ENCODE results near the gene YWHAH.
"Not testable (repeated sequence)": the region's sequence is repeated elsewhere in the genome, so short reads cannot be mapped to it uniquely, and the experiment has no call there.

Gene YWHAH

GRCh38 chr22:31951194-31952093, 7.1 kb downstream of the YWHAH start:
- no peak for DNase-seq (ENCODE audit: low read depth)

GRCh38 chr22:31952094-31952401, 7.7 kb downstream of the YWHAH start:
- DNase-seq (ENCODE audit: low read depth): no peak

- no peak for DNase-seq (ENCODE audit: low read depth)
These were observed 8.1 kb downstream of the YWHAH start for GRCh38 chr22:31952472-31952871.

DNA sequence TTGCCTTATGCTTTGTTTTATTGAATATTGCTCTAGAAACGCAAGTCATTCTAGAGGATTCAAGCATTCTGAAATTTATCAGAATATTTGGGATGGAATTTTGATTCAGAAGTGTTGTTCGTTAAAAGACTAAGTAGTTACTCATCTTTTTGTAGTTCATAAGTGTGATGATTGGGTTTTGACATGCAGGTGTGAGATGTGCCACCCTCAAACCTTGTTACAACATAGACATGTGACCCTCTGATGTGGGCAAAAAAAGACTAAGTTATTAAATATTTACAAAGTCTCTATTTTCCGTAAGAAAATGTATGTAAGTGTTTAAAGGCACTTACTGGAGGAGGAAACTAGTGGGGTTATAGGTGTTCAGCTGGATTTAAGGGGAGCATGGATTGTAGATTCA, 8.9 kb downstream of the YWHAH start:
- DNase-seq (ENCODE audit: low read depth): no peak

GRCh38 chr22:31954535-31955523, 10.5 kb downstream of the YWHAH start:
- no peak for DNase-seq (ENCODE audit: low read depth)

GRCh38 chr22:31956360-31956759, 12.0 kb downstream of the YWHAH start:
- DNase-seq (ENCODE audit: low read depth): no peak

GRCh38 chr22:31957970-31958594, 13.7 kb downstream of the YWHAH start:
- DNase-seq (ENCODE audit: low read depth): no peak

DNA sequence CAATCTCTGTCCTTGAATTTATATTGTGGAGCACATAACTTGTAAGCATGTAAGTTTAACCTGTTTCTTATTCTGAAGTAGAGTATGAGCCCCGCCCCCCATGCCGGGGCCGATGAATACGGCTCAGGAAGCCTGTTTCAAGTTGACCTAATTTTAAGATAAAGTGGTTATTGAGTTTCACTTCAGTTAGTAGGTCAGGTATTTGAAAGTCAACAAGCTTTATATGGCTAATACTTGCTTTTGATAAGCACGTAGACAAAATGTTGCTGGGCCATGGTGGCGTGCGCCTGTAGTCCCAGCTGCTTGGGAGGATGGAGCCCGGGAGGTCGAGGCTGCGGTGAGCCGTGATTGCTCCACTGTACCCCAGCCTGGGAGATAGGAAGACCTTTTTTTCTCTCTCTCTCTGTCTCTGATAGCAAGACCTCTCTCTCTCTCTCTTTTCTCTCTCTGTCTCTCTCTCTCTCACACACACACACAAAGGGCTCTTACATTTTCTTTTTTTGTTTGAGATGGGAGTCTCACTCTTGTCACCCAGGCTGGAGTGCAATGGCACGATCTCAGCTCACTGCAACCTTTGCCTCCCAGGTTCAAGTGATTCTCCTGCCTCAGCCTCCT, 14.4 kb downstream of the YWHAH start:
- DNase-seq (ENCODE audit: low read depth): no peak

DNA sequence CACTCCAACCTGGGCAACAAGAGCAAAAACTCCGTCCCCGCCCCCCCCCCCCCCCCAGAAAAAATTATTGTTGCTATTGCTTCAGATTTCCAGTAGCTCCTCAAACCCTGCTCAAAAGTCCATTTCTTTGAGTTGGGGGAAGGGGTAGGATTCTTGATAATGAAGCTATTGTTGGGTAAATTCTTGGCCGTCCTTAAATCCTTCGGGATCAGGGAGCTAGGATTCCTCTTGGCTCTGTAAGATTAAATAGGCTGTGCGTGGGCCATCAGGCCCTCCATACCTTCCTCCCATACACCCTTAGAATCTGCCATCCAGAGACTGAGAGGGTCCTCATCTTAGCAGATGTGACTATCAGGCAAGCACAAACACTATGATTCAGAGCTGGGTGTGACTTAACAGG, 16.4 kb downstream of the YWHAH start:
- no peak for DNase-seq (ENCODE audit: low read depth)

DNA sequence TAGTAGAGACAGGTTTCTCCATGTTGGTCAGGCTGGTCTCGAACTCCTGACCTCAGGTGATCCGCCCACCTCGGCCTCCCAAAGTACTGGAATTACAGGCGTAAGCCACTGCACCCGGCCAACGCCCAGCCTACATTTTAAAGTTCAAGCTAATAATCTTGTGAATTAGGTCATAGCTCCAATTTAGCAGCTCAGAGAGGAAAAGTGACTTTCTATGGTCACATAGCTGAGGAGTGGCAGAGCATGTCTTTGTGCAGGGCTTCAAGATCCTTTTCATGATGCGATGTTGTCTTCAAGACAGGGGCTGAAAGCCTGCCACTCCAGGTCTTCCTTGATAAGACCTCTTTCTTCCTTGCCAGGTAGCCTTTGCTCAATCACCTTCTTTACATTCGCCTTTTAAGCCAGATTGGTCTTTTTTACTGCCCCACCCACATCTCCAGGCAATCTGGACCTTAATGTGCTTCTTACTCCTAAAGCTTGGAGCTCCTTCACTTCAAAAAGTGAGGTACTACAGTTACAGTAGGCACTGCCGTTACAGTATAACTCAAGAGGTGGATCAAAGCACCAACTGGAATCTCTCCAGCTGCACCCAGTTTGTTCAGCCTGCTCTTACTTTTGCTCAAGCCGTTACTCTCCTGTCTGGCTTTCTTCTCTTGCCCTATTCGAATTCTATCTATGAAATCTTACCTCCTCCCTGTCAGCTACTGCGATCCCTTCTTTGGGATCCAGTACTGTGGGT, 18.2 kb downstream of the YWHAH start:
- no peak for DNase-seq (ENCODE audit: low read depth)

- no peak for DNase-seq (ENCODE audit: low read depth)
These were observed 23.7 kb downstream of the YWHAH start for GRCh38 chr22:31968022-31968421.

DNA sequence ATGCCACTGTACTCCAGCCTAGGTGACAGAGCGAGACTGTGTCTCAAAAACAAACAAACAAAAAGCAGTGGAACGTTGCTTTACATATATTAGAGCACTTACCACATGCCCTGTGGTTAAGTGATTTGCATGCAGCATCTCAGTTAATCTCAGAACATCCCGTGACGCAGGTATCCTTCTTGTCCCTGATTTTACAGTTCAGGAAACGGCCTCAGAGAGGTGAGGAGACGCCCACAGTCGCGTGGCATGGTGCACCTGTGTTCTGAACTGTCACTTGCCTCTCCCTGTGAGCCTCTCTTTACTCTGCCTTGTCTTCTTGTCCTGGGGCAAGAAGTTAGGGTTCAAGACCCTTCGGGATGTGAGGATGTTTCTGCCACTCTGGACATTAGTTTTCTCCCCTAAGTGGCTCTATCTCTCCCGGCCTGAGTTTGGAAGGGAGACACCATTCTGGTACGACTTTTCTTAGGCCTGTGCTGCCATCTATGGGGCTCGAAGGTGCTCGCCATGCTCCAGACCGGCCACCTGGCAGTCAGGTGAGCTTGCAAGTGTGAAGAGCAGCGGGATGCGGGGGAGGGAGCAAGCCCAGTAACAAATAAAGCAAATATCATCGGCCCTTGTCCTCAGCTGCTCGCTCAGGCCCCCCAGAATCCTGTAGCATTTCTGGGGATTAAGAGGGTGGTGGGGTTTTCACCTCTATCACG, 25.6 kb downstream of the YWHAH start:
- DNase-seq (ENCODE audit: low read depth): no peak

GRCh38 chr22:31970490-31971444, 26.4 kb downstream of the YWHAH start:
- DNase-seq (ENCODE audit: low read depth): peak; percentile 75

- DNase-seq (ENCODE audit: low read depth): no peak
These were observed 27.8 kb downstream of the YWHAH start for GRCh38 chr22:31972180-31972579.

DNA sequence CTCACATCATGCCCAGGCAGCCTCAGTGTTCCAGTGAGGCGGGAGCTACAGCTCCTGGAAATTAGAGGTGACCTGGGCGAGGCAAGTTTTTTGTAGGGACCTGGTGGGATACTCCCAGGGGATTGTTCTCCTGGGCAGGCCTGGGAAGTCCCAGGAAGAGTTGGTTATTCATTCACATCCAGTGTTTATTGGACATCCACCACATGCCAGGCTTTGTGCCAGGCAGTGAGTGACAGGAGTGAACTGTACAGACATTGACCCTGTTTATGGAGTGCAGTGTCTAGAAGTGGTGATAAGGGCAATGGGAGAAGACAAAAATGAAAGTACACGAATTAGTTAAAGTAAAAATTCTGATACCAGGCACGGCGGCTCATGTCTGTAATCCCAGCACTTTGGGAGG, 29.4 kb downstream of the YWHAH start:
- no peak for DNase-seq (ENCODE audit: low read depth)

GRCh38 chr22:31977141-31977841, 33.0 kb downstream of the YWHAH start:
- DNase-seq (ENCODE audit: low read depth): peak; percentile 50

GRCh38 chr22:31977939-31978338, 33.6 kb downstream of the YWHAH start:
- no peak for DNase-seq (ENCODE audit: low read depth)

DNA sequence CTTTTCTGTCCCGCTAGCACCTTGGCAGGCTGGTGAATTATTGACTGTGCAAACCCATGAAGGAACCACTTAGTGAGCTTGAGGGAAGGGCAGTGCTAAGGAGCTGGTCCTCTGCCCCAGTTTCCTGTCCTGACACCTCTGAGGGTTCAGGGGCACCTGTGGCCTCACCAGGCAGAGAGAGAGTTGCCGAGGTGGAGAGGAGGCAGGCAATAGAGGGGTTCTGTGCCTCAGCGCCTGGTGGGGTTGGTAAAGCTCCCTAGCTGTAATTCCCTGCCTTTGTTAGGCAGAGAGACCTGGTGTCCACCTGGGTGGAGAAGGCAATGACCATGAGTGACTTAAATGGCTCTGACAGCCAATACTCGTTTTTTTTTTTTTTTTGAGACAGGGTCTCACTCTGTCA, 36.3 kb downstream of the YWHAH start:
- no peak for DNase-seq (ENCODE audit: low read depth)

- DNase-seq (ENCODE audit: low read depth): not testable (repeated sequence)
These were observed 37.6 kb downstream of the YWHAH start for GRCh38 chr22:31981976-31982375.
